B cell (primary cell): ENCODE measurements around the gene NDUFA8. TPM values are rescaled to one million over a fixed set of nuclear protein-coding genes. Genes with fewer than 3 reads are reported as not detected.

Experiments
- ATAC-seq: fragments of 200-7000 bp; cut with Tn5 transposase; one replicate; pipeline ENCODE4 v1.10.0; 2021; ENCODE audit warnings: low read depth, mild to moderate bottlenecking, moderate number of reproducible peaks, moderate library complexity
- CTCF ChIA-PET: fragments of 350-600 bp; sonication (Branson Sonifier 250); formaldehyde crosslinking; loops from one replicate; lab custom pipeline; 2021; ENCODE audit warnings: antibody characterized with exemption, inconsistent platforms; lab: Charles Lee
- POLR2A ChIA-PET: fragments of 350-600 bp; sonication (Branson Sonifier 250); formaldehyde crosslinking; loops from one replicate; lab custom pipeline; 2021; ENCODE audit warnings: antibody characterized with exemption; lab: Charles Lee
- DNase-seq: peaks from one replicate; pipeline ENCODE4 v3.0.0; 2013
- H2AFZ ChIP-seq: 2 replicates; pipeline ENCODE4 v1.6.1; 2012; ENCODE audit warnings: mild to moderate bottlenecking, low read depth, low read length; ENCODE audit not compliant: insufficient read depth, poor library complexity, severe bottlenecking
- H3K27ac ChIP-seq, 2 donors: 1 replicate in 1 of 2; 2 replicates in 1 of 2; pipeline ENCODE4 v1.5.1; 2012 to 2013; ENCODE audit warnings: low read length in 2 of 2, mild to moderate bottlenecking in 2 of 2, moderate library complexity in 1 of 2
- H3K27me3 ChIP-seq, 4 experiments: fragments of 200-600 bp in 1 of 4; sonication (generic) in 1 of 4; replicated peaks in 1 of 4; 1 replicate in 2 of 4; 2 replicates in 2 of 4; pipeline versions ENCODE4 v1.6.1 to v1.7.0; 2013 to 2016; ENCODE audit warnings: low read length in 3 of 4, mild to moderate bottlenecking in 2 of 4, mixed read lengths in 1 of 4, moderate library complexity in 1 of 4; ENCODE audit not compliant: insufficient read depth in 4 of 4, control insufficient read depth in 3 of 4; ENCODE audit errors: control extremely low read depth in 1 of 4
- H3K36me3 ChIP-seq, 2 experiments: replicated peaks in 1 of 2; 1 replicate in 1 of 2; 2 replicates in 1 of 2; pipeline versions ENCODE4 v1.6.1 to v1.7.1; 2013; ENCODE audit warnings: low read length in 1 of 2; ENCODE audit not compliant: insufficient read depth in 2 of 2, control insufficient read depth in 1 of 2; ENCODE audit errors: control extremely low read depth in 1 of 2, extremely low read depth in 1 of 2
- H3K4me1 ChIP-seq, 2 donors: fragments of 200-600 bp in 1 of 2; sonication (generic) in 1 of 2; 1 replicate in 1 of 2; 2 replicates in 1 of 2; pipeline versions ENCODE4 v1.5.1 to v1.6.1; 2013 to 2017; ENCODE audit warnings: low read length in 2 of 2; ENCODE audit not compliant: control insufficient read depth in 2 of 2, insufficient read depth in 2 of 2
- H3K4me2 ChIP-seq: replicated peaks from 2 replicates; pipeline ENCODE3; 2012; ENCODE audit warnings: mild to moderate bottlenecking, low read depth, low read length; ENCODE audit not compliant: poor library complexity, severe bottlenecking
- H3K4me3 ChIP-seq, 5 experiments: fragments of 200-600 bp in 1 of 5; sonication (generic) in 1 of 5; 1 replicate in 3 of 5; 2 replicates in 2 of 5; pipeline versions ENCODE4 v1.5.1 to v1.7.0; 2011 to 2016; ENCODE audit warnings: low read length in 4 of 5, mild to moderate bottlenecking in 4 of 5, low read depth in 2 of 5, control low read depth in 1 of 5, moderate library complexity in 1 of 5; ENCODE audit not compliant: insufficient read depth in 1 of 5; ENCODE audit errors: control extremely low read depth in 1 of 5, extremely low read depth in 1 of 5
- H3K79me2 ChIP-seq: fragments of 200-600 bp; sonication (generic); one replicate; pipeline ENCODE4 v1.6.0; 2016; ENCODE audit warnings: low read length; ENCODE audit not compliant: control insufficient read depth, insufficient read depth
- H3K9ac ChIP-seq: fragments of 200-600 bp; sonication (generic); 2 replicates; pipeline ENCODE4 v1.6.1; 2017; ENCODE audit warnings: mild to moderate bottlenecking, low read length, moderate library complexity
- H3K9me3 ChIP-seq, 3 donors: one replicate each; pipeline versions ENCODE4 v1.6.1 to v1.7.1; 2013; ENCODE audit warnings: low read length in 2 of 3; ENCODE audit not compliant: control insufficient read depth in 2 of 3, insufficient read depth in 1 of 3; ENCODE audit errors: control extremely low read depth in 1 of 3
- H4K20me1 ChIP-seq: 2 replicates; pipeline ENCODE4 v1.6.0; 2012; ENCODE audit warnings: mild to moderate bottlenecking, low read length; ENCODE audit not compliant: insufficient read depth, control insufficient read depth, poor library complexity, severe bottlenecking
- H3K27ac Mint-ChIP-seq: one replicate; pipeline ENCODE4 v1.8.0; 2021; ENCODE audit warnings: mixed read lengths
- H3K27me3 Mint-ChIP-seq: one replicate; pipeline ENCODE4 v1.8.0; 2021; ENCODE audit warnings: mixed read lengths
- H3K4me1 Mint-ChIP-seq: one replicate; pipeline ENCODE4 v1.8.0; 2021; ENCODE audit warnings: mixed read lengths
- H3K4me3 Mint-ChIP-seq: one replicate; pipeline ENCODE4 v1.8.0; 2021; ENCODE audit warnings: mixed read lengths
- H3K9me3 Mint-ChIP-seq: one replicate; pipeline ENCODE4 v1.8.0; 2022; ENCODE audit warnings: mixed read lengths; ENCODE audit not compliant: insufficient read depth
- EZH2 ChIP-seq: IDR thresholded peaks from 2 replicates; pipeline ENCODE4 v1.6.1; 2012; ENCODE audit warnings: borderline replicate concordance, low read depth, mild to moderate bottlenecking, moderate library complexity, low read length; ENCODE audit not compliant: insufficient read depth, poor library complexity, severe bottlenecking
- WGBS: methylation state at CpG from one replicate; pipeline ENCODE4 v1.1.5; 2013; ENCODE audit warnings: missing lambda C conversion rate; ENCODE audit not compliant: insufficient coverage; 5-methylcytosine and 5-hydroxymethylcytosine counted together
- intact Hi-C: fragments of 100-400 bp; cut with micrococcal nuclease; formaldehyde crosslinking; loops from one replicate; pipeline ENCODE4 v1.10.0; 2022
- polyA plus RNA-seq: library from polyadenylated mRNA; depleted of rRNA; stranded (reverse); fragments of >200 nt; gene quantifications from 2 replicates; pipeline ENCODE4 v1.2.3, GENCODE V29; 2012
- total RNA-seq, 2 donors: library from RNA; stranded (reverse); fragments of 120-200 nt in 1 of 2; gene quantifications; 1 replicate in 1 of 2; 2 replicates in 1 of 2; pipeline versions ENCODE4 v1.2.3 to v1.2.4, GENCODE V29; 2013 to 2022
- TF ChIP-seq, protein P1 (sequence below): fragments of 200-600 bp; IDR thresholded peaks from one replicate; pipeline ENCODE4 v1.8.0; 2022; ENCODE audit warnings: antibody characterized with exemption, mild to moderate bottlenecking

Gene NDUFA8
- total and polyA plus RNA-seq, 2 donors (not counting 1 experiment from before 2014, with no cell fraction given): 10.6 to 15.7 TPM

DNA sequence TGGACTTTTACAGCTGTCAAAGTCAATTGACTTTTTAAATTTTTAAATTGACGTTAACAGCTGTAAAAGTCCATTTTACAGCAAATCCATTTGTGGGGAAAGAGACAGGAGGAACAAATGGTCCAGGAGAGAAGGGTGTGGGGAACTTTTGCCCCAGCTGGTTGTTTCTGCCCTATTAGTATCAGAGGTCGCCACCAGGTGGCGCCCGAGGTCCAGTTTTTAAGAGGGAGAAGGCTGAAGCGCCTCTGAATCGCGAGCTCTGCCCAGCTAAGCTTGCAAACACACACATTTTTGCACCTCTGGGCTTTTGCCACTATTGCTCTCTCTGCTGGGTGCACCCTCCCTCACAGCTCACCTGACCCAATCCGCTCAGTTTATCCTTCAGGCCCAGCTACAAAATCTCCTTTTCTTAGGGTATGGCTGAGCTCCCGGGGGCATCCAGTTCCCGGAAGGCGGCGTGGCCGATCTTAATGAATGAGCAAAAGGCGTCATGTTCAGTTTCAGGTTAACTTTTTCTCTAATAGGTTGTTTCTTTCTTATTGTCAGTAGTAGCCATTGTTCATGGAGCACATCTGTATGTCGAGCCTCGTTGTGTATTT lies 60.2 kb downstream of the NDUFA8 start:
- peaks cover 12% of the 10 kb centered on the region for H3K27me3 Mint-ChIP-seq
- ATAC-seq: peak; percentile 87
- TF ChIP-seq, protein P1, sequence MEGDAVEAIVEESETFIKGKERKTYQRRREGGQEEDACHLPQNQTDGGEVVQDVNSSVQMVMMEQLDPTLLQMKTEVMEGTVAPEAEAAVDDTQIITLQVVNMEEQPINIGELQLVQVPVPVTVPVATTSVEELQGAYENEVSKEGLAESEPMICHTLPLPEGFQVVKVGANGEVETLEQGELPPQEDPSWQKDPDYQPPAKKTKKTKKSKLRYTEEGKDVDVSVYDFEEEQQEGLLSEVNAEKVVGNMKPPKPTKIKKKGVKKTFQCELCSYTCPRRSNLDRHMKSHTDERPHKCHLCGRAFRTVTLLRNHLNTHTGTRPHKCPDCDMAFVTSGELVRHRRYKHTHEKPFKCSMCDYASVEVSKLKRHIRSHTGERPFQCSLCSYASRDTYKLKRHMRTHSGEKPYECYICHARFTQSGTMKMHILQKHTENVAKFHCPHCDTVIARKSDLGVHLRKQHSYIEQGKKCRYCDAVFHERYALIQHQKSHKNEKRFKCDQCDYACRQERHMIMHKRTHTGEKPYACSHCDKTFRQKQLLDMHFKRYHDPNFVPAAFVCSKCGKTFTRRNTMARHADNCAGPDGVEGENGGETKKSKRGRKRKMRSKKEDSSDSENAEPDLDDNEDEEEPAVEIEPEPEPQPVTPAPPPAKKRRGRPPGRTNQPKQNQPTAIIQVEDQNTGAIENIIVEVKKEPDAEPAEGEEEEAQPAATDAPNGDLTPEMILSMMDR: peak; percentile 88
- no peak for TF ChIP-seq EZH2
- CTCF ChIA-PET: interaction anchor here (0.5 to 5.7 kb wide), 44 partner anchors 10 to 892 kb away, joined by 3 to 159 read pairs (median 5); partner anchors contain the start of genes MORN5, NDUFA8 and PDCL
- intact Hi-C loops: loop anchor here (1.0 kb wide), 3 partner anchors 24 to 354 kb away; no protein-coding TSS in a partner anchor
- H3K4me1 ChIP-seq: peaks cover 10 to 11% of the 10 kb centered on the region in 2 donors
- peaks cover 6% of the 10 kb centered on the region for H3K9me3 Mint-ChIP-seq
- no peak overlapping the region for H3K27ac ChIP-seq
- 41% methylated on average over 12 of the region's 16 CpGs for WGBS
- no peaks in the 10 kb centered on the region for H4K20me1 ChIP-seq
- H3K4me1 Mint-ChIP-seq: peaks cover 12% of the 10 kb centered on the region
- H3K4me3 Mint-ChIP-seq: peak overlapping the region; percentile 30
- no peaks in the 10 kb centered on the region for H3K36me3 ChIP-seq
- H3K9me3 ChIP-seq: peaks cover 5 to 6% (median 5%) of the 10 kb centered on the region in 3 donors
- no peak overlapping the region for H3K9ac ChIP-seq
- no peaks in the 10 kb centered on the region for H3K79me2 ChIP-seq
- DNase-seq: peak; percentile 85
- POLR2A ChIA-PET: no interaction called here
- H3K27ac Mint-ChIP-seq: no peak overlapping the region
- peak overlapping the region; percentile 48 for H3K4me2 ChIP-seq
- peak overlapping the region; percentile 29 for H2AFZ ChIP-seq
- no peak overlapping the region for H3K4me3 ChIP-seq
- H3K27me3 ChIP-seq: peaks cover 0 to 7% (median 3%) of the 10 kb centered on the region in 4 experiments

DNA sequence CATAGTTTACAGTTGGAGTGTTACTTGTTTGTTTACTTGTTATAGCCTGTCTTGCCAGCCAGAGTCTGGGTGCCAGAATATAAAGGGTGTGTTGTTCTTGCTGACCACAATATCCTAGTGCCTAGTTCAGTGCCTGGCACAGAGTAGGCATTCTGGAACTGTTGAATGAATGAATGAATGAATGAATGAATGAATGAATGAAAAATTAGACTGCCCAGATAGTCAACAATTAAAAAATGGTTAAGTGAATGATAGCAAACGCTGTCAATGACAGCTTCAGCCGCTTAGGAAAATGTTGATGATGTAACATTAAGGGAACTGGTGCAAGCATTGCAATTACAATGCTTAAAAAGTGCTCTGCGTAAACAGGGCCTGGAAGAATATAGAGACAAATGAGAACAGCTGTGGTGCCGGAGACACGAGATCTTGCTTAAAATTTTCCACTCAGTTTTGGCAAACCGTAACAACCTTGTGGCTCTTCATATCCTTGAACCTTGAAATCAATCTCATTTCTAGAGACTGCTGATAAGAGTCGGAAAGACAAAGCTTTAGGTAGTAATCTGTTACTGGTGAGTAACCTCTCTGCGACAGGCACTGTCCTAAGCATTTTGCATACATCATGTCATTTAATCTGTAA lies 61.8 kb downstream of the NDUFA8 start:
- Mint-ChIP-seq H3K27ac (no peak overlapping the region), H3K27me3 (peaks cover 12% of the 10 kb centered on the region), H3K4me3 (no peak overlapping the region), H3K9me3 (no peaks in the 10 kb centered on the region), H3K4me1 (peaks cover 20% of the 10 kb centered on the region)
- TF ChIP-seq, protein P1: no peak
- TF ChIP-seq EZH2: no peak
- 84% methylated on average over 7 of the region's 8 CpGs for WGBS
- no peak overlapping the region for H3K27ac ChIP-seq
- no peaks in the 10 kb centered on the region for H4K20me1 ChIP-seq
- ChIA-PET CTCF (interaction anchor here (1.0 to 5.7 kb wide), 17 partner anchors 9 to 722 kb away, joined by 3 to 159 read pairs (median 7); partner anchors contain the start of genes MRRF and RBM18), POLR2A (no interaction called here)
- no peak for DNase-seq
- peaks cover under 1% of the 10 kb centered on the region for H3K79me2 ChIP-seq
- peaks cover 0 to 7% (median 3%) of the 10 kb centered on the region in 4 experiments for H3K27me3 ChIP-seq
- H3K9ac ChIP-seq: no peak overlapping the region
- no peak overlapping the region for H2AFZ ChIP-seq
- no peaks in the 10 kb centered on the region for H3K9me3 ChIP-seq
- intact Hi-C loops: no loop called here
- H3K4me3 ChIP-seq: no peak overlapping the region
- peaks cover 14 to 19% of the 10 kb centered on the region in 2 donors for H3K4me1 ChIP-seq
- H3K36me3 ChIP-seq: no peaks in the 10 kb centered on the region
- H3K4me2 ChIP-seq: no peak overlapping the region
- no peak for ATAC-seq
